Tongue (tissue), 2 donors: Measurements from ENCODE around the gene TEDC2. TPM values are rescaled to one million over a fixed set of nuclear protein-coding genes. Genes with fewer than 3 reads are reported as not detected.
"Not testable (repeated sequence)": the region's sequence is repeated elsewhere in the genome, so short reads cannot be mapped to it uniquely, and the experiment has no call there.

Experiments
- DNase-seq: peaks from one replicate; pipeline ENCODE4 v3.0.0-alpha.2; 2015
- total RNA-seq: library from RNA; depleted of rRNA; stranded (reverse); fragments of >200 nt; gene quantifications from one replicate; pipeline ENCODE4 v1.2.3, GENCODE V29; 2014

The TEDC2 gene, protein sequence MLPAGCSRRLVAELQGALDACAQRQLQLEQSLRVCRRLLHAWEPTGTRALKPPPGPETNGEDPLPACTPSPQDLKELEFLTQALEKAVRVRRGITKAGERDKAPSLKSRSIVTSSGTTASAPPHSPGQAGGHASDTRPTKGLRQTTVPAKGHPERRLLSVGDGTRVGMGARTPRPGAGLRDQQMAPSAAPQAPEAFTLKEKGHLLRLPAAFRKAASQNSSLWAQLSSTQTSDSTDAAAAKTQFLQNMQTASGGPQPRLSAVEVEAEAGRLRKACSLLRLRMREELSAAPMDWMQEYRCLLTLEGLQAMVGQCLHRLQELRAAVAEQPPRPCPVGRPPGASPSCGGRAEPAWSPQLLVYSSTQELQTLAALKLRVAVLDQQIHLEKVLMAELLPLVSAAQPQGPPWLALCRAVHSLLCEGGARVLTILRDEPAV
- 3.4 TPM for total RNA-seq

DNA sequence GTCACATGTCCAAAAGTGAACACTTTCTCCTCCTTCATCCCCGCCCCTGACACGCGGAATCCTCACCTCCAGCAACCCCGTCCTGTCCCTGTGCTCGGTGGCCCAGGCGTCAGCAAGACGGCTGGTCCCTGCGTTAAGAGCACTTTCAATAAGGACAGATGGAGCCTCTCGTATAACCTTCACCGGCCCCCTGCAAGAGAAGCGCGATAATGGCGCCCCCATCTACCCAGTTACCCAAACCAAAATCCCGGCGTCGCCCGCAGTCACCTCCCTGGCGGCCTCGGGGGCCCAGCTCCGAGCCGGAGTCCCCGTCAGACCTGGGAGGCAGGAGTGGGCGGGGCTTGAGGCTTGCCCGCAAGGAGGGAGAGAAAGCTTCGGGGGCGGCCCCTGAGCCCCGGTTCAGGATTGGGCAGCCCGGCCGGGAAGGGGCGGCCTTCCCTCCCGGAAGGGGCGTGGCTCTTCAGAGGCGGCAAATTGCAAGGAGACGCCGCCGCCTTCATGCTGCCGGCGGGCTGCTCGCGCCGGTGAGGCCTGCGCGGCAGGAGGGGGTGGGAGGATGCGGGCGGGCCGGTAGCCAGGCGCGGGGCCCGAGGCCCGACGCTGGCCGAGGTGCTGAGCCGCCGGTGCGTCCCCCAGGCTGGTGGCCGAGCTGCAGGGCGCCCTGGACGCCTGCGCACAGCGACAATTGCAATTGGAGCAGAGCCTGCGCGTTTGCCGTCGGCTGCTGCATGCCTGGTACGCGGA lies at the start of gene TEDC2:
TEDC2 (plus strand) TSS at position 463 of the 744 bp plus-strand sequence; CDS start at position 499, 36 bp downstream.
- DNase-seq = peak; percentile 98

DNA sequence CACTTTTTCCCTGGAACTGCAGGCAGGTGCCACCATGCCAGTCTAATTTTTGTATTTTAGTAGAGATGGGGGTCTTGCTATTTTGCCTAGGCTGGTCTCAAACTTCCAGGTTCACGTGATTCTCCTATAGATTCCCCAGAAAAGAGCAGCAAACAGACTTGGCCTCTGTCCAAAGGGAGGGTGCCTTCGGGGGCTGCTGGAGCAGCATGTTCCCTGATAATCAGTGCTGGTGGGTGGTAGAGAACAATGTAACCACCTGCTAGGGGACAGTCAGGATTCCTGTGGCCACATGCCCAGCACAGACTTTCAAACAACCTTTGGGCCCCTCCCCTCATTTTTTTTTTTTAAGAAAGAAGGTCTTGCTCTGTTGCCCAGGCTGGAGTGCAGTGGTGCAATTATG lies 44.8 kb upstream of the TEDC2 start:
- DNase-seq = no peak

DNA sequence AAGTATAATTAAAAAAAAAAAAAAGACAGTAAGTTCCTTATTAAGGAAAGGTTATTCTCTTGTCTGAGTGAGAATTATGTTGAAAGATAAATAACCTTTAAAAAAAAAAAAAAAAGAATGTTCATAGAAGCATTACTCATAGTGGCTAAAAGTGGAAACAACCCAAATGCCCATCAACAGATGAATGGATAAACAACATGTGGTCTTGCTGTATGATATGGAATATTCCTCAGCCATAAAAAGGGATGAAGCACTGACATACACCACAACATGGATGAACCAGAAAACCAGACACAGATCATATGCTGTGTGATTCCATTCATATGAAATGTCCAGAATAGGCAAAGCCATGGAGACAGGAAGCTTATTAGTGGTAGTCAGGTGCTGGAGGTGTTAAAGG lies 39.9 kb upstream of the TEDC2 start:
- DNase-seq = no peak

DNA sequence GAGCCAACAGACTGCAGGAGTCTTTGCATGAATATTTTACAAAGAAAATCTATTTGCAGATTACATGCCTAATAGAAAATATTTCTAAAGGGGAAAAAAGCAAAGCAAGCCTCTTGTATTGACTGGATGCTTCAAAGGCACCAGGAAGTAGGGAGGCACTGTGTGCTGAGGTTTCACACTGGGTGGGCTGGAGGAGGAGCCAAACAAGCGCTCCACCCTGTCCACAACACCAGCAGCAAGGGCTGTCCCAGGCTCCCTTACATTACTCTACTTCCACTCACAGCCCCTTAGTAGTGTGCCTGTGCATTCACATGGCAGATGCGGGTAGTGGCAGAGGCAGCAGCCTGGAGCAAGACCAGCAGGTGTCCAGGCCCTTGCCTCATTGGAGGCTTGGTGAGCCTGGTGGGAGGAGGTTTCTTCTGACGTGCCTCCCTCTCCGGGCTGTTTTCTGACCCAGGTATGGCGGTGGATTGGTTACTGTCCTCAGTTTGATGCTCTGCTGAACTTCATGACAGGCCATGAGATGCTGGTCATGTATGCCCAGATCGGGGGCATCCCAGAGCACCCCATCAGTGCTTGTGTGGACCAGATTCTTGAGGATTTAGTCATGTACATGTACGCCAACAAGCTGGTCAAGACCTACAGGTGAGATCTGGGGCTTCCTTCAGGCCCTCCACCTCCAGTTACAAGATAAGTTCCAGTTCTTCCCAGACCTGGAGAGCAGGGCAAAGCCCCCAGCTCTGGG lies 37.6 kb upstream of the TEDC2 start:
- no peak for DNase-seq

DNA sequence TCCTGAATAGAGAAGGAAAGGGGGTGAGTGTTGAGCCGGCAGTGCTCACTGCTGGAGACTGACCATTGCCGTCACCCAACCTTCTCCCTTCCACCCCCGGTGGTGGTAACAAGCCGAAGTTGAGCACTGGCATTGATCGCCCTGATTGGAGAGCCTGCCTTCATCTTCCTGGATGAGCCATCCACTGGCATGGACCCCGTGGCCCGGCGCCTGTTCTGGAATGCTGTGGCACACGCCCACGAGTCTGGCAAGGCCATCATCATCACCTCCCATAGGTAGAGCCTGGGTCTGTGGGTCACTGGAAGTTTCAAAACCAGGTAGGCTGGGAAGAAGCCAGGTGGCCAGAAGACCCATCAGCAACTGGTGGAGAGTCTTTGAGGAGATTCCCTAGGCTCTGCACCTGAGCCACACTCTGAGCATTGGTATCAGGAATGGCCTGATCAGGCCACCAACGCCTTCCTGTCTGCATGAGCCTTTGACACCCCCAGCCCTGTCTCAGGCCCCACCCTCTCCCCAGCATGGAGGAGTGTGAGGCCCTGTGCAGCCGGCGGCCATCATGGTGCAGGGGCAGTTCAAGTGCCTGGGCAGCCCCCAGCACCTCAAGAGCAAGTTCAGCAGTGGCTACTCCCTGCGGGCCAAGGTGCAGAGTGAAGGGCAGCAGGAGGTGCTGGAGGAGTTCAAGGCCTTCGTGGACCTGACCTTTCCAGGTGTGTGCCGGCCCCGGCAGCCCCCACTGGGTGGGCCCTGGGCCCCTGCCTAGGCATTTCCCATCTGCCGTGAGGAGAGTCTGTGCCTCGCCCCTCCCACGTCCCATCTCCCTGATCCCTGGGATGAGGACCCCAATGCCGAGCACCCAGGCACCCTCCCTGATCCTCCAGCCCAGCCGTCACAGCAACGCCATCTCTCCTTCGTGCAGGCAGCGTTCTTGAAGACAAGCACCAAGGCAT lies 35.6 kb upstream of the TEDC2 start:
- no peak for DNase-seq

DNA sequence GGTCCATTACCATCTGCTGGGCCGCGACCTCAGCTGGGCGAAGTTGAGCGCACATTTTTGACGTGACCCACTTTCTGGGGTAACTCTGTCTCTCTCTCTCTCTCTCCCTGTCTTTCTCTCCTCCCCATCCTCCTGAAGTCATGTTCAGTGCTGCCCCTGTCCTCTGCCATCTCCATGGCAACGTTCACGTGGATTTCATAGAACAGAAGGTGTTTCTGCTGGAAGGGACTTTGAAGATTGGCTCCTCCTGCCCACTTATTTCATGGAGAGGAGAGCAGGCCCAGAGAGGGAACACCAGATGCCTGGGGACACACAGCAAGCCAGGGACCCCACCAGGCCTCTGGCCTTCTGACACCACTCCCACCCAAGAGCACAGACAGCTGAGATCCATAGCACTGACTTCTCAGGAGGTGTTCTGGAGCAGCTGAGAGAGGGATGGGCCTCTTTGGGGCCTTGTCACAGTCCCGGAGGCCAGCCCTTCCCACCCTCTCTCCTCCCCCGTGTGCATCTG lies 34.8 kb upstream of the TEDC2 start:
- no peak for DNase-seq

DNA sequence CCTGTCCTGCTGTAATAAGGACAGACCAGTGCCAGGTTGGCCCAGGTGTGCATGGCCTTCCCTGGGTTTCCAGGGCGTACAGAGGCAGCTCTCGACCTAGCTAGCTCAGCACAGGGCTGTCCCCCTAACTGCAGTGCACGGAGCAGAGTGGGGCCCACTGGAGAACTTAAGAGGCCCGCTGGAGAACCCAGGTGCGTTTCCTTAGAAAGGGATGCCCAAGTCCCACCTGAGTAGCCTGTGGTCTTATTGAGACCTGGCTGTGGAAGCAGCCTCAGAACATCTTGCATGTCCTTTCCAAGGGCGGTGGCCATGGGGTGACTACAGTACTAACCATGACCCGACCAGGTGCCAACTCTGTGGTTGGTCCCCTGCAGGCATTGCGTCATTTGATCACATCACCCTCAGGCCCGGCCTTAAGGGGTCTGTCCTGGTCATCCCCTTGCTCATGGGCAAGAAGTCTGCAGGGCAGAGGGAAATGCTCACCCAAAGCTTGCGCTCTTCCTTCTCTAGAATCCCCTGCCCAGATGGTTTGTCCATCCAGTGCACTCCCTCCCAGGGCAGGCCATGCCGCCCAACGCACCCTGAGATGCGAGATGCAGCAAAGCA lies 34.0 kb upstream of the TEDC2 start:
- no peak for DNase-seq

DNA sequence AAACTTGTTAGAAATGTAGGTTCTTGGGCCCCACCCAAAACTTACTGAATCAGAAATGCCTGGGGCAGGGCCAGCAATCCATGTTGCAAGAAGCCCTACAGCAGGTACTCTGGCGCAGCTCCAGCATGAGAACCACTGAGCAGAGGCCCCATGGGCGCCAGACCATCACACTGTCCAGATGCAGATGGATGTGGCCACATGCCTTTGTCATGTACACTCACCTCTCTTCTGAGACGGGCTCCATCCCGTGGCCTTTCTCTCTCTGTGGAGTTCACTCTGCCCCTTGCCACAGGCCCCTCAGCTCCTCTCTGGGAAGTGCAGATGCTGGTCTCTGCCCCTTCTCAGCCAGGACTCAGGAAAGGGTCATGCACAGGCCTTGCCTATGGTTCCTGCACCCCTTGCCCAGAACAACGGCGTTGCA lies 33.0 kb upstream of the TEDC2 start:
- DNase-seq = no peak

DNA sequence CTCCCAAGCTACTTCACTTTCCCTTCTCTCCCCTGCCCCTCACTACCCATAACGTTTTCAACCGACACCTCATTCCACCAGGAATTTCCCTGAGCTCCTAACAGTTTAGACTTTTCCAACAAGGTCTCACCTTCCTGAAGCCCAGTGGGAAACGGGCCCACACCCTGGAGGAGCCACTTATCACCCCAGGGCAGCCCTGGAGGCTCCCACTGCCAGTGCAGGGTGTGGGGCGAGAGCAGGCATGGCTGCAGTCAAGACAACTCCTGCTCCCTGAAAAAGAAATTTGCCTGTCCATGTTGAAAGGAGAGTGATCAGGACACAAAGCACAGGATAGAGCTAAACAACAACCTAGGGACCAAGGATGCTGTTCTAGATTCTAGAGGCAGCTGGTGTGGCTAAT lies 32.4 kb upstream of the TEDC2 start:
- no peak for DNase-seq

DNA sequence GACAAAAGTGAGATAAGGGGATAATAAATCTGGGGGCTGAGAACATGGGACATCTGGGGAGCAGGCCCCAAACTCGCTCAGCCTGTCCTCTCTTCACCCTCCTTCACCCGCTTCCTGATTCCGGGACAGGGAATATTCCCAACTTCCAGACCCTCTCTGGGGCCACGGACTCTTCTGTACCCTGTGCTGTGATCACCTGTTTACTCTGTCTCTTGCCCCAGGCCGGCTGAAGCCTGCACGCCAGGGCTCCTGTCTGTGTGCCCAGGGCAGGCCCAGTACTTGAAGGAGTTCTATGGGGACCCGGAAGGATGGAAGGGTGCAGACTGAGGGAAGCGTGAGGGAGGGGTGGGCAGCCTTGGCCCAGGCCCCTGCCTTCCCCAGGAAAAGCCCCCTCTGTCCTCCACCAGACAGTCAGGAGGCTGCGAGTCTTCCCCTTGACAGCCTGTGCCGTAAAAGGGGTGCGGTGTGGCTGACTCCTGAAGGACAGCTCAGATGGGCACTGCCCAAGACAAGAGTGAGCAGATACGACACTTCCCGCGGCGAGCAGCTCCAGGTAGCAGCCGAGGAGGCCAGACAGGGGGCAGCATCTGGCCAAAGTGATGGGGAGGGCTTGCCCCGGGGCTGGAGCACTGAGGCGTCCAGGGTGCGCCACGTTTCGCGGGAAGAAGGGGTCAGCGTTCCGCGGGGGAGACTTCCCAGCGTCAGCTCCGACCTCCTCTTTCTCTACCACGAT lies 31.7 kb upstream of the TEDC2 start:
- DNase-seq = peak; percentile 53

DNA sequence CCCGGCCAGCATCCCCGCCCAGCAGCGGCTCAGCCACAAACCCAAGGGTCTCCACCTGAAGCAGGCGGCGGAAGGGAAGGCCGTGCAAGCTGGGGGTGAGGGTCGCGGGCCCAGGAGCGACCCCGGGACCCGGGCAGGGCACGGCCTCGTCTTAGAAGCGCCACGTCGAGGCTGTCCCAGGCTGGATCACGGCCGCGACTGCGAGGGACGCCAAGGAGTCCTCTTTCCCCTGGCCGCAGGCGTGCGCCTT lies 31.2 kb upstream of the TEDC2 start:
- DNase-seq = no peak

DNA sequence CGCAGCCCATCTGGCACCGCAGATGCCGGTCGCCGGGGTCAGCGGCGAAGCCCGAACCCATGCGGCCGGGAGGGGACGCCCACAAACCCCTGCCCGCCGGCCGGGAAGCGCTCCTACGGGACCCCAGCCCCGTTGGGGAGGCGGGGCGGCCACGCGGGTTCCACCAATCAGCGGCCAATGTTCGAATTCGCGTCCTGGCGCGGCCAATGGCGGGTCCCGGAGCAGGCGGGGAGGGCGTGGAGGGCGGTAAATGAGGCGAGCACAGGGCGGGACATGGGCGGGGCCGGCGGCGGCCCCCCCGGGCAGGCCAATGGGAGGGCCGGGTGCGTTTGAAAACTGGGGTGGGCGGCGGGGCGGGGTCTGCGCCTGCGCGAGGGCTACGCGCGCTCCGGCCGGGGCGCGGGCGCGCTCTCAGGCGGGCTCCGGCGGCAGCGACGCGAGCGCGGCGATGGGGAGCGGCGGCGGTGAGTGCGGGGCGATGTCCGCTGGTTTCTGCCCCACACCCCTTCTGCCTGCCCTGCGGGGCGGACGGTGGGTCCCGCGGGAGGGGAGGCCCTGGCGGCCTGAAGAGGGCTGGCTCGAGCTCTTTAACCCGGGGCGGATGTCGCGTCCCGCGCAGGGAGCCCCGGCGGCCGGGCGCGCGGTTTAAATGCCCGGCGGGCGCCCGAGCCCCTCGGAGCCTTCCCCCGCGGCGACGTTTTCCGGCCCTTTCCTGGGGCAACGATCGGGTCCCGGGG lies 30.7 kb upstream of the TEDC2 start, which contains the start of gene CCNF:
CCNF (plus strand) TSS at position 414 of the 737 bp plus-strand sequence; CDS start at position 449, 35 bp downstream.
- peak; percentile 99 for DNase-seq

DNA sequence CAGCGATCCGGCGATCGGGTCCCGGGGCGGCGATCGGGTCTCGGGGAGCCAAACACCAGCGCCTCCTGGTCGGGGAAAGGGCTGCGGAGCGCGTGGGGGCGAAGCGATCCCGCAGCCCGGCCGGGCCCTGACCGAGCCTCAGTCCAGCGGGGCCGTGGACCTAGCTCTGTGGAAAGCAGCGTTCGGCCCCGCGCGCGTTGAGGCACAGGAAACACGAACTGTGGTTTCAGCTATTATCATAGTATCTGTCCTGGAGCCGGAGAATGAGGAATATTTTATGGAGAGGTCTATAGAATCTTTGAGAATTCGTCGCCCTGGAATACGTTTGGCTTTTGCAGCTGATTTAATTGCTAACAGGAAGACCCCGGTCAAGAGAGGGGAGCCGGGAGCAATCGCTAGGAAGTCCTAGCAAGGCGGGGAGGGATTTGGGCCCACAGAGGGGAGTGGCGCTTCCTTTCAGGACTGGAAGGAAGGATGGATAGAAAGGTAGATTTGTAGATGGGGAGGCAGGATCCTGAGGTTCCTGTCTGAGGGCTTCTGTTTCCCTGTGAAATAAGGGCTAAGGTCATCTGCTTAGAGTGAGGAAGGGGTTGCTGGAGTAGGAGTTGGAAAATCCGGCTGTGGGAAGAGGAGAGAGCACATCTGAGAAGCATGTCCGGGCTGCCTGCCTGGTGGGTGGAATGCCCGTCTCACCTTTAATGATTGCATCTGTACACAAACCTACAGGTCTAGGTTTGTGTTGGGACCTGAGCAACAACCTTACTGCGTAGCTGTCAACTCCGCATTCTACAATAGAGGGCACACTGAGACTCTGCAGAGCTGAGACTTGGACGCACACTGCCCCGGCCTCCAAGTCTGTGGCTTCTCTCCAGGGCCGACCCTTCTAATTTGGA lies 29.9 kb upstream of the TEDC2 start:
- DNase-seq = peak; percentile 50

DNA sequence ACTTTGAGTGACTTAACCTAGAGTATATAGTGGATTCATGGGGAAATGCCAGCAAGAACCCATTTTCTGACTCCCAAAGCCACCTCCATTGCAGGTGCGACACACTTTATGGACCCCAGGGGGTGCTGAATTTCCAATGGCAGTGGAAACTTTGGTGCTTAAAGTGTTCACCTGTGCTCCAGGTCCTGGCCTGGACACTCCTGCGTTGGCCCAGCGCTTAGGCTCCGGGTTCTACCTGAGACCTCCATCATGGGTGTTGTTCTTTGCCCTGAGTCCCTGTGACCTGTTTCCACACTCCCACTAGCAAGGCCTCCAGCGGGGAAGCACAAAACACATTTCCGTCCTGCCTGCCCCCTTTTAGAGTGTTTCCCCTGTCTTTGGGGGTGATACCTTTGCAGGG lies 27.6 kb upstream of the TEDC2 start:
- DNase-seq = no peak

DNA sequence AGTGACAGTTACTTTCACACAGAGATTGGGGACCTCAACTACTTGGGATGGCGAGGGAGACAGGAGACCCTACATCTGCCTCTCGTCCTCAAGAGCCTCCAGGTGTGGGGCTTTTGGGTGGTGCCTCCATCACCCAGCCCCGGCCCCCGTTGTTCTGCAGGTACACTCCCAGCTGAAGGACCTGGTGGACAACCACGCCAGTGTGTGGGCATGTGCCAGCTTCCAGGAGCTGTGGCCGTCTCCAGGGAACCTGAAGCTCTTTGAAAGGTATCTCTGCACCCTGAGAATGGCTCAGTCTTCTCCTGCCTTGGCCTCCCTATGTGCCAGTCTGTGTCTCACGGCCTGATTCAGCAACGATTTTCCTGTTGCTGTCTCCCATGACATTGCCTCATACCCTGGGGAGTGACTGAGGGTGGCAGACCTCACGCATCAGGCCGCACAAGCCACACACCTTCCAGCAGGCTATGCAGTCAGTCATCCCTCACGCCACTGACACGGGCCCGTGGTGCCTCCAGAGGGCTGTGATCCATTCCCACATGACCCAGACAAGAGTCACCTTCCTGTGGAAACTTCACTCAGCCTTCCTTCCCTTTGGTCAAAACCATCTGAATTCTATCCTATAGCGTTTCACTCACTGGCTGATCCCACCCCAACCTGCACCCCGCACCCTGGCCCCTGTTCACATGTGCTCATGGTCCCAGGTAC lies 27.0 kb upstream of the TEDC2 start:
- no peak for DNase-seq

DNA sequence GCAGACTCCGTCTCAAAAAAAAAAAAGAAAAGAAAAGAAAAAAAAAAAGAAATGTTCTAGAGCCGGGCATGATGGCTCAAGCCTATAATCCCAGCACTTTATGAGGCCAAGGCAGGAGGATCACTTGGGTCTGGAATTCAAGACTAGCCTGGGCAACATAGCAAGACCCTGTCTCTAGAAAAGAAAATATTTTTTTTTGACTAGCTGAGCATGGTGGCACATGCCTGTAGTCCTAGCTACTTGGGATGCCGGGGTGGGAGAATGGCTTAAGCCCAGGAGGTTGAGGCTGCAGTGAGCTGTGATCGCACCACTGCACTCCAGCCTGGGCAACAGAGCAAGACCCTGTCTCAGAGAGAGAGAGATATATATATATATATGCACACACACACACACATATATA lies 24.7 kb upstream of the TEDC2 start:
- DNase-seq = not testable (repeated sequence)

DNA sequence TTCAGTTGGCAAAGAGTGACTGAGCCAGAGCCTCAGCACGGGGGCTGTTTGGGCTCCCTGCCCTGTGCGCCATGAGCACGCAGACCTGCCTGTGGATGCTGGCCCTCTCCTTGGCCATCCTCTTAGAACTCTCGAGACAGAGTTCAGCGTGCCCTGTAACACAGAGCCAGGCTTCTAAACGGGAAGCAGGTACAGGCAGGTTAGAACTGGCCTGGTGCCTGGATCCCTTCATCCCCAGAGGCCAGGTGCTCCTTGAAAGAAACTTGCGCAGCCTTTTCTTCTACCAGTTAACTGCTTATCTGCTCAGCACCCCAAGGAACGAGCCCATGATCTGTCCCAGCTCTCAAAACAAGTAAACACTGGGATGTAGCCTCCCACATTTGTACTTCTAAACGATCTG lies 23.8 kb upstream of the TEDC2 start:
- no peak for DNase-seq
